Islet precursor cell (in vitro differentiated cells): ENCODE data around the gene DENND5A.
A peak's percentile ranks its signal among the peaks of the same experiment; 100 is the strongest.
"Not testable (repeated sequence)": the region's sequence is repeated elsewhere in the genome, so short reads cannot be mapped to it uniquely, and the experiment has no call there.

Source experiments
- DNase-seq: peaks from one replicate; pipeline ENCODE4 v3.0.0-alpha.2; 2018

Gene DENND5A

GRCh38 chr11:9210224-9210921 is 54.8 kb downstream of the DENND5A start:
- no peak for DNase-seq

GRCh38 chr11:9209604-9210003 is 55.5 kb downstream of the DENND5A start:
- DNase-seq, result not testable (repeated sequence)

- DNase-seq, result no peak
Measured at GRCh38 chr11:9208726-9209501, 56.2 kb downstream of the DENND5A start.

GRCh38 chr11:9207229-9207628 is 57.9 kb downstream of the DENND5A start:
- no peak for DNase-seq

- no peak for DNase-seq
Measured at GRCh38 chr11:9206496-9206895, 58.7 kb downstream of the DENND5A start.

GRCh38 chr11:9203691-9204311 is 61.3 kb downstream of the DENND5A start:
- DNase-seq, result no peak

GRCh38 chr11:9201372-9202162 is 63.6 kb downstream of the DENND5A start:
- no peak for DNase-seq

- DNase-seq, result no peak
Measured at GRCh38 chr11:9200471-9200870, 64.7 kb downstream of the DENND5A start.

GRCh38 chr11:9193316-9193715 is 71.8 kb downstream of the DENND5A start:
- no peak for DNase-seq

GRCh38 chr11:9192561-9192960 is 72.6 kb downstream of the DENND5A start:
- no peak for DNase-seq

- DNase-seq, result not testable (repeated sequence)
Measured at GRCh38 chr11:9190326-9191016, 74.7 kb downstream of the DENND5A start.

- DNase-seq, result not testable (repeated sequence)
Measured at GRCh38 chr11:9188860-9189259, 76.3 kb downstream of the DENND5A start.

GRCh38 chr11:9187616-9188015 is 77.5 kb downstream of the DENND5A start:
- no peak for DNase-seq

GRCh38 chr11:9184516-9184915 is 80.6 kb downstream of the DENND5A start:
- DNase-seq, result no peak

GRCh38 chr11:9182180-9182871 is 82.8 kb downstream of the DENND5A start:
- no peak for DNase-seq

- peak; percentile 75 for DNase-seq
Measured at GRCh38 chr11:9180784-9181183, 84.4 kb downstream of the DENND5A start.

- DNase-seq, result no peak
Measured at GRCh38 chr11:9179141-9179540, 86.0 kb downstream of the DENND5A start.

- DNase-seq, result no peak
Measured at GRCh38 chr11:9178716-9179115, 86.4 kb downstream of the DENND5A start.

GRCh38 chr11:9177438-9178091 is 87.6 kb downstream of the DENND5A start:
- DNase-seq, result no peak

GRCh38 chr11:9176550-9176949 is 88.6 kb downstream of the DENND5A start:
- DNase-seq, result no peak

- no peak for DNase-seq
Measured at GRCh38 chr11:9176136-9176535, 89.0 kb downstream of the DENND5A start.
